HG03045 (cell line): ENCODE data around the gene DOC2B.
"Not testable (repeated sequence)": the region's sequence is repeated elsewhere in the genome, so short reads cannot be mapped to it uniquely, and the experiment has no call there.

ENCODE experiments used
- ATAC-seq: cut with Tn5 transposase; IDR thresholded peaks from one replicate; pipeline ENCODE4 v1.9.1; 2021; ENCODE audit warnings: mild to moderate bottlenecking, moderate library complexity; ENCODE audit not compliant: unreplicated experiment

DOC2B gene

DNA sequence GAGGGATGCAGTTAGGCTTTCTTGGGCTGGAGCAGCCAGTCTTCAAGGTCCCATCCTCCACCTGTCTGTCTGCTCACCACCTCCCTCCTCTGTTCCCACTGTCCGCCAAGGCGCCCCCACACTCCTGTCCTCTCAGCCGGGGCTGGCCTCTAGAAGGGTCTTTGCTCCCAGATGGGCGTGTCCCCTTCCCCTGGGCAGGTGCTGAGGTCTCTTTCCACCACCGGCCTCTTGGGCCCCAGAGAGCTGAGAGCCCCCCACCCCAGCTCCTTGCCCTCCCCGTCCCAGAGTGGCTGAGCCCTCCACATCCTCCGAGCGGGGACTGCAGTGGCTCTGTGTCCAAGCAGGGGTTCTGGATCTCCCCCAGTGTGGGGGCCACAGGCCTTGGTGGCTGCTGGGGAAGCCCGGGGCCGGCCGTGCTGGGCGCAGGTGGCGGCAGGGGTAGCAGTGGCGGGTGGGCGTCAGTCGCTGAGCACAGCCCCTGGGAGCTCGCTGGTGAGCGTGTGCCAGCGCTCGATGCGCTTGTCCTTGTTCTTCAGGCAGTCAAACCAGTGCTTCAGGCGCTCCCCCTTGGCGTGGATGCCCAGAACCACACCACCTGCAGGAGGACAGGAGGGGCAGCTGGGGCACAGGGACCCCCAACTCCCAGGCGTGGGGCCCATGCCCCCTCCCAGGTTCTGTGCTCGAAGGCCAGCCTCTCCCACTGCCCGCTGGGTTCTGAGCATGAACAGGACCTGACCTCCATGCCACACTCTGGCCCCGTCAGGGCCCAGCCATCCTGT lies 34.3 kb downstream of the DOC2B start:
- no peak for ATAC-seq

GRCh38 chr17:146546-146945 lies 34.9 kb downstream of the DOC2B start:
- ATAC-seq: no peak

- no peak for ATAC-seq
These were observed 35.5 kb downstream of the DOC2B start for GRCh38 chr17:145671-146541.

- ATAC-seq: no peak
These were observed 36.3 kb downstream of the DOC2B start for GRCh38 chr17:144936-145670.

DNA sequence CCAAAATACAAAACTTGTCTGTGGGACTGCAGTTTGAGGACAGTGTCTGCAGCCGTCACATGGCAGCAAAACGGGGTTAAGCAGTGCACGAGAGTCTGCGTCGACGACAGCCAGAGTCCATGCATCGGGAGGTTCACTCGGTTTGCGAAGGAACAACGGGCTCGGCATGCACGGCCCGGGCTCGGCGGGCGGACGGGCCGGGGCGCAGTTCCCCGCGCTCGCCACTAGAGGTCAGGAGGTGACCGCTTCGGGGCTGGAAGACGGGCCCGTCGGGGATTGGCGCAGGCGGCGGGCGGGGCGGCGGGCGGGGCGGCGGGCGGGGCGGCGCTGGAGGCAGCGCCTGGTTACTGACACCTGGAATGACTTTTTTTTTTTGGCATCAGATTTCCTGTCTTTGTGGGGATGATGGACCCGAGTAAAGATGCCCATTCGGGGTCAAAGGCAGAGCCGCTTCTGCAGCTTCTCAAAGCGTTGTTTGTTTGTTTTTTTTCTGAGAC lies 37.6 kb downstream of the DOC2B start:
- ATAC-seq: no peak

GRCh38 chr17:142876-143784 lies 38.3 kb downstream of the DOC2B start:
- ATAC-seq: no peak

DNA sequence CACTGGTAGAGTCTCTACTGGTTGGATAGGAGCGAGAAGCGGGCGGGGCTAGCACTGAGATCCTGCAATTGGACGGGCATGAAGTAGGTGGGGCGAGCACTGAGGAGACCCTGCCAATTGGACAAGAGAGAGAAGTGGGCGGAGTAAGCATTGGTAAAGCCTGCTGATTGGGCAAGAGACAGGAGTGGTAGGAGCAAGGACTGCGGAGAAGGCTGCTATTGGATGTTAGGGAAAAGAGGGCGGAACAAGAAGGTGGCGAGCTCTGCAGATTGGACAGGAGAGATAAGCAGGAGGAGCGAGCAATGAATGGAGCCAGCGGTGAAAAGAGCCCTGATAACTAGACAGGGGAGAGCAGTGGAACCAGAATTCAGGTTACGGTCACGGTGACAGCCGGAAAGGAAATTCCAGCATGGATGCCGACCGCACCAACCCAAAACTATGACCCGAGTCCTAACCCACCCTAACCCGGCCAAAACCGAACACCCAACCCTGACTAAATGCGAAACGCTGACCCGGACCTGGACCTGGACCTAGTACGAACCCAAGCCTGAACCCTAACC lies 39.3 kb downstream of the DOC2B start:
- ATAC-seq: no peak

DNA sequence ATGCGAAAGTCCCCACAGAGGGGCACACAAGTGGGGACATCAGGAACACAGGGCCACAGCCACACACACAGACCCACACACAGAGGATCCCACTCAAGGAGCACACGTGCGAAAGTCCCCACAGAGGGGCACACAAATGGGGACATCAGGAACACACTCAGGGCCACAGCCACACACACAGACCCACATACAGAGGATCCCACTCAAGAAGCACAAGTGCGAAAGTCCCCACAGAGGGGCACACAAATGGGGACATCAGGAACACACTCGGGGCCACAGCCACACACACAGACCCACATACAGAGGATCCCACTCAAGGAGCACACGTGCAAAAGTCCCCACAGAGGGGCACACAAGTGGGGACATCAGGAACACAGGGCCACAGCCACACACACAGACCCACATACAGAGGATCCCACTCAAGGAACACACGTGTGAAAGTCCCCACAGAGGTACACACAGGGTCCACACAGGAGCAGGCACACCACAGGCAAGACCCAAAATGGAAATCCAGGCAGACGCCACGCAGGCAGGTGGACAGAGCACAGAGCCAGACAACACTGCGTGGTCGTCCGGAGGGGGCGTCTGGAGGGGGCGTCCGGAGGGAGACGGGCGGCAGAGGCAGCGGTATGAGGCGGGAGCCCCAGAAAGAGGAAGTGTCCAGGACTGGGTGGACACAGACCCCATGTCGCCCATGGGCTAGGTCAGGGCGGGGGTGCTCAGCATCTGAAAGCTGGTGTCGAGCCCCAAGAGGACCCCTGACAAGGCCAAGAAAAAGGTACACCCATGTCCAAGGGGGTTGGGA lies 41.8 kb downstream of the DOC2B start:
- ATAC-seq: not testable (repeated sequence)

DNA sequence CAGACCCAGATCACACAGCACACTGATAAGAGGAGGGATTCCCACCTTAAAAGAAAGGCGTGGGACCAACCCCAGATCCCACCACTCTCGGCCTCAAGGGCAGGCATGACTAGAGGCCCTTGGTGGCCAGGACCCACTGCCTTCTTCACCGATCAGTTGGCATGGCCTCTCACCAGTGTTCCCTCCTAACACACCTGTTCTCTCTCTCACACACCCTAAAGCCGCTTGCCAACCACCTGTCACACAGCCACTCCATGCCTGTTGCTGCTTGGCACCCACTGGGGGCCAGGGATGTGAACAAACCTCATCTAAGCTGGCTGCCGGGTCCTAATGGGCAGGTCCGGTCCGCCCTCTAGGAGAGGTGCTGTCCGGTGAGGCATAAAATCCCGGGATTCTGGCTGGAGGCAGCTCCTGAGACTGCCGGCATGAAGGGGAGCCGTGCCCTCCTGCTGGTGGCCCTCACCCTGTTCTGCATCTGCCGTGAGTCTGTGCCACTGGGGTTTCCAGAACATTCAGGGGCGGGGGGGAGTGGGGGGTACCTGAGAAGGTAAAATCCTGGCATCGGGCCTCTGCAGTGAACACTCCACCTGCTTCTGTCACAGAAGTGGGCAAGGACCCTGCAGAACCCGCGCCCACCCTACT lies 44.2 kb downstream of the DOC2B start, which contains the start of gene SCGB1C2:
Gene SCGB1C2 (plus strand): TSS at position 404 of the 642 bp plus-strand sequence. CDS start 22 bp downstream, at position 426.
- ATAC-seq: not testable (repeated sequence)

GRCh38 chr17:136531-136930 lies 44.9 kb downstream of the DOC2B start:
- peak; percentile 54 for ATAC-seq

DNA sequence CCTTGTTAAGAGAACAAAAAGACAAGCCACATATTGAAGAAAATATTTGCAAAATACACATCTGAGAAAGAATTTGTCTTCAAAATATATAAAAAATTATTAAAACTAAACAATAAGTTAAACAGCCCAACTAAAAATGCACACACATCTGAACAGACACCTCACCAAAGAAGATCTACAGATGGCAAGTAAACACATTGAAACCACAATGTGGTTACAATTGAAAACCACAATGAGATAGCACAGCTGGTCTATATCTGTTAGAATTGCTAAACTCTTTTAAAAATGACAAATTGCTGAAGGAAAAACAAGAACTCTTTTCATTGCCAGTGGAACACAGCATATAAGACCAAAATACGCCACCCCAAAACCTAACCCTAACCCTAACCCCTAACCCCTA lies 45.6 kb downstream of the DOC2B start:
- not testable (repeated sequence) for ATAC-seq

GRCh38 chr17:135022-135421 lies 46.4 kb downstream of the DOC2B start:
- not testable (repeated sequence) for ATAC-seq

- peak; percentile 88 for ATAC-seq
These were observed 47.1 kb downstream of the DOC2B start for GRCh38 chr17:134332-134785.

DNA sequence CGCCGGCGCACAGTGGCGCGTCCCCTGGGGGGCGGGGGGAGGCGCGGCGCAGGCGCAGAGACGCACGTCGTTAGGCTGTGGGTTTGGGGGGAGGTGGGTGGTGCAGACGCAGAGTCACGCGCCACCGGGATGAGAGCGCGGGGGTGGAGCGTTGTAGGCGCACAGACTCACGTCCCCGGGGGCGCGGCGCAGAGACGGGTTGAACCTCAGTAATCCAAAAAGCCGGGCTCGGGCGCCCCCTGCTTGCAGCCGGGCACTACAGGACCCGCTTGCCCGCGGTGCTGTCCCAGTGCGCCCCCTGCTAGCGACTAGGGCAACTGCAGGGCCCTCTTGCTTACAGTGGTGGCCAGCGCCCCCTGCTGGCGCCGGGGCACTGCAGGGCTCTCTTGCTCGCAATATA lies 47.5 kb downstream of the DOC2B start:
- ATAC-seq: not testable (repeated sequence)

GRCh38 chr17:118339-118917 lies 63.0 kb downstream of the DOC2B start:
- ATAC-seq: not testable (repeated sequence)

DNA sequence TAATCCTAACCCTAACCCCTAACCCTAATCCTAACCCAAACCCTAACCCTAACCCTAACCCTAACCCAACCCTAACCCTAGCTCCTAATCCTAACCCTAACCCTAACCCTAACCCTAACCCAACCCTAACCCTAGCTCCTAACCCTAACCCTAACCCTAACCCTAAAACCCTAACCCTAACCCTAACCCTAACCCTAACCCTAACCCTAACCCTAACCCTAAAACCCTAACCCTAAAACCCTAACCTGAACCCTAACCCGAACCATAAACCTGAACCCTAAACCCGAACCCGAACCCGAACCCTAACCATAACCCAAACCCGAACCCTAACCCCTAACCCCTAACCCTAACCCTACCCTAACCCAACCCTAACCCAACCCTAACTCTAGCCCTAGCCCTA lies 68.3 kb downstream of the DOC2B start:
- not testable (repeated sequence) for ATAC-seq
